ENCODE data around the gene FGF14.

- TF ChIP-seq EP300 (IDR thresholded peaks at IDR 0.05), result no peak
- TF ChIP-seq CTCF (IDR thresholded peaks at IDR 0.05), result no peak
- TF ChIP-seq POLR2A (IDR thresholded peaks at IDR 0.05), result no peak
Measured at GRCh38 chr13:102097708-102098107, 304.1 kb downstream of the FGF14 start.
